SU-DHL-6 (cell line): ENCODE measurements around the gene PTPRCAP.

ENCODE experiments used
- EZH2phosphoT487 ChIP-seq: fragments of 200-600 bp; sonication (generic), shearing (Covaris generic); conservative IDR thresholded peaks from 2 replicates; pipeline ENCODE4 v1.6.1; 2018; ENCODE audit warnings: mild to moderate bottlenecking, antibody characterized with exemption, low read length, moderate library complexity, mixed read lengths
- TF ChIP-seq, protein P1 (sequence below): fragments of 200-600 bp; sonication (generic); IDR thresholded peaks from one replicate; pipeline ENCODE4 v1.5.1; 2017; ENCODE audit warnings: antibody characterized with exemption, mild to moderate bottlenecking, low read length, moderate library complexity; ENCODE audit not compliant: insufficient read depth, poor library complexity, severe bottlenecking

DNA sequence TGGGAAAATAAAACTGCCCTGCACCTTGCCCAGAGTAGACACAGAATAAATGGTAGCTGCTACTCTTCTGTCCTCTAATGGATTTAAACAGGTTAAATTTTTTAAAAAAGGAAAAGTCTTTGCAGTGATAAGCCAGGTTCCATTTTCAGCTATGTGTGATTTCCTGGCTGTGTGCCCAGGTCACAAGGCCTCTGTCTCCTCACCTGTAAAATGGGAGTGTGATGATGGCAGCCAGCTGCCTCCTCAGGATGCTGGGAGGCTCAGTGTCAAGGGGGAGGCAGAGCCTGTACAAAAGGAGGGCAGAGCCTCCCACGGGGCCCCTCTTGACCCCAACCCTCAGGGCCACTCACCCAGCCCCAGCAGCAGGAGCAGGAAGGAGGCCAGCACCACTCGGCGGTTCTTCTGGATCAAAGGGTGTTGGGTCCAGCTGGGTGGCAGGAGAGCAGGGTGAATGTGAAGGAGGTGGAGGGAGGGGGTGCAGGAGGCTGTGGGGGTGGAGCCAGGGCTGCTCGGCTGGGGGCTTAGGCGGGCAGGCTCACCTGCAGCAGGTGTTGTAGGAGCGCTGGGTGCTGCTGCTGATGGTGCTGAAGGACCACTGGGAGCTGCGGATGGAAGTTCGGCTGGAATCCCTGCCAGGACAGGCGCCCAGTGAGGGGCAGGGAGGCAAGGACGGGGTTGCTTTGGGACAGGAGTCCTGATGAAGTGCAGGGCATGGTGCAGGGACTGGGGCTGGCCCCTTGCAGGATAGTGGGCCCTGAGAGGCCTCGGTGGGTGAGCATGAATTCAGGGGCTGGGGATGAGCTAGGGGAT is 29.7 kb upstream of the PTPRCAP start:
- TF ChIP-seq, protein P1, sequence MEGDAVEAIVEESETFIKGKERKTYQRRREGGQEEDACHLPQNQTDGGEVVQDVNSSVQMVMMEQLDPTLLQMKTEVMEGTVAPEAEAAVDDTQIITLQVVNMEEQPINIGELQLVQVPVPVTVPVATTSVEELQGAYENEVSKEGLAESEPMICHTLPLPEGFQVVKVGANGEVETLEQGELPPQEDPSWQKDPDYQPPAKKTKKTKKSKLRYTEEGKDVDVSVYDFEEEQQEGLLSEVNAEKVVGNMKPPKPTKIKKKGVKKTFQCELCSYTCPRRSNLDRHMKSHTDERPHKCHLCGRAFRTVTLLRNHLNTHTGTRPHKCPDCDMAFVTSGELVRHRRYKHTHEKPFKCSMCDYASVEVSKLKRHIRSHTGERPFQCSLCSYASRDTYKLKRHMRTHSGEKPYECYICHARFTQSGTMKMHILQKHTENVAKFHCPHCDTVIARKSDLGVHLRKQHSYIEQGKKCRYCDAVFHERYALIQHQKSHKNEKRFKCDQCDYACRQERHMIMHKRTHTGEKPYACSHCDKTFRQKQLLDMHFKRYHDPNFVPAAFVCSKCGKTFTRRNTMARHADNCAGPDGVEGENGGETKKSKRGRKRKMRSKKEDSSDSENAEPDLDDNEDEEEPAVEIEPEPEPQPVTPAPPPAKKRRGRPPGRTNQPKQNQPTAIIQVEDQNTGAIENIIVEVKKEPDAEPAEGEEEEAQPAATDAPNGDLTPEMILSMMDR = no peak
- no peak for TF ChIP-seq EZH2phosphoT487
